K562 (cell line): ENCODE measurements around the gene C2orf76. TPM values are rescaled to one million over a fixed set of nuclear protein-coding genes. Genes with fewer than 3 reads are reported as not detected.

Experiments used
- CBFA2T2 ChIP-seq: fragments of 450-650 bp; conservative IDR thresholded peaks from 2 replicates; pipeline ENCODE4 v1.6.1; 2017; ENCODE audit warnings: mild to moderate bottlenecking
- CXXC5 ChIP-seq: fragments of 250-450 bp; sonication (Bioruptor Pico); IDR thresholded peaks from 2 replicates; pipeline ENCODE4 v1.8.0; 2022; ENCODE audit warnings: inconsistent platforms, mild to moderate bottlenecking, moderate library complexity
- FOXP4 ChIP-seq: sonication (generic); formaldehyde crosslinking; IDR thresholded peaks from 2 replicates; pipeline ENCODE4 v1.8.0; 2022; ENCODE audit warnings: mild to moderate bottlenecking, missing genetic modification reagents, borderline replicate concordance
- KDM2B ChIP-seq: fragments of 250-450 bp; sonication (Bioruptor Pico); IDR thresholded peaks from 2 replicates; pipeline ENCODE4 v1.8.0; 2021; ENCODE audit warnings: mild to moderate bottlenecking, moderate library complexity
- MTA3 ChIP-seq: fragments of 450-650 bp; formaldehyde crosslinking; IDR thresholded peaks from 2 replicates; pipeline ENCODE4 v1.6.1; 2017; ENCODE audit warnings: mild to moderate bottlenecking, borderline replicate concordance
- NUFIP1 ChIP-seq: fragments of 450-650 bp; IDR thresholded peaks from 2 replicates; pipeline ENCODE4 v1.6.1; 2018; ENCODE audit not compliant: partially characterized antibody
- POLR2AphosphoS2 ChIP-seq: IDR thresholded peaks from 2 replicates; pipeline ENCODE4 v1.6.1; 2012; ENCODE audit warnings: low read length, improper control_type of control experiment
- PURB ChIP-seq: sonication (generic); formaldehyde crosslinking; IDR thresholded peaks from 2 replicates; pipeline ENCODE4 v1.9.0; 2021; ENCODE audit warnings: low read depth, mild to moderate bottlenecking, missing genetic modification reagents
- SRF ChIP-seq, 2 experiments: fragments of 250-450, 450-650 bp in 1 of 2; sonication (Bioruptor Pico) in 1 of 2; sonication (generic) in 1 of 2; formaldehyde crosslinking; IDR thresholded peaks; 2 replicates each; pipeline versions ENCODE4 v1.5.0 to v1.5.1; 2020 to 2022; ENCODE audit warnings: mild to moderate bottlenecking in 1 of 2, missing genetic modification reagents in 1 of 2
- ZFP30 ChIP-seq: fragments of 250-450 bp; sonication (Bioruptor Pico); IDR thresholded peaks from 2 replicates; pipeline ENCODE4 v1.8.0; 2022; ENCODE audit warnings: moderate library complexity, mild to moderate bottlenecking, inconsistent platforms, borderline replicate concordance
- ZNF217 ChIP-seq: sonication (generic); formaldehyde crosslinking; IDR thresholded peaks from 2 replicates; pipeline ENCODE4 v1.8.0; 2022; ENCODE audit warnings: mild to moderate bottlenecking, missing genetic modification reagents
- ZNF644 ChIP-seq: fragments of 200-800 bp; sonication (Bioruptor generic); IDR thresholded peaks from 2 replicates; pipeline ENCODE4 v1.6.1; 2016; ENCODE audit warnings: low read depth, missing genetic modification characterization, missing compliant biosample characterization
- ZNF655 ChIP-seq: fragments of 250-450 bp; sonication (Bioruptor Pico); IDR thresholded peaks from 2 replicates; pipeline ENCODE4 v1.5.0; 2021
- ZNF77 ChIP-seq: fragments of 250-450 bp; sonication (Bioruptor Pico); IDR thresholded peaks from 2 replicates; pipeline ENCODE4 v1.5.0; 2020
- polyA plus RNA-seq, 8 experiments: library from polyadenylated mRNA; depleted of rRNA in 4 of 8; stranded (reverse) in 5 of 8; unstranded in 3 of 8; fragments of >200 nt; fragmentation: Nextera tagmentation in 2 of 8; fragmentation: Illumina TruSeq in 1 of 8; extraction: Ambion mirVana in 2 of 8; extraction: Trizol in 1 of 8; gene quantifications; 2 replicates each; pipeline versions ENCODE4 v1.2.1 to v1.2.3, GENCODE V29; 2011 to 2014; ENCODE audit warnings: inconsistent platforms in 1 of 8, missing spikeins in 1 of 8
- total RNA-seq, 7 experiments: library from RNA; depleted of rRNA in 6 of 7; stranded (reverse); fragments of >200 nt in 6 of 7; fragmentation: Illumina TruSeq in 2 of 7; extraction: Trizol in 2 of 7; gene quantifications; 2 replicates each; pipeline versions ENCODE4 v1.2.1 to v1.2.3, GENCODE V29; 2011 to 2021; ENCODE audit warnings: low replicate concordance in 1 of 7
- TF ChIP-seq, protein P1 (sequence below): fragments of 150-350 bp; IDR thresholded peaks from 2 replicates; pipeline ENCODE4 v1.6.1; 2014; ENCODE audit warnings: low read depth, mild to moderate bottlenecking, low read length, borderline replicate concordance
- TF ChIP-seq, protein P2 (sequence below): fragments of 150-350 bp; conservative IDR thresholded peaks from 2 replicates; pipeline ENCODE4 v1.6.1; 2014; ENCODE audit warnings: low read length

The C2orf76 gene
- total and polyA plus RNA-seq, 9 of the 15 experiments (the other 6 are each of a cell fraction or from before 2014, with no cell fraction given): 4.8 to 26.2 (median 14.5) TPM

DNA sequence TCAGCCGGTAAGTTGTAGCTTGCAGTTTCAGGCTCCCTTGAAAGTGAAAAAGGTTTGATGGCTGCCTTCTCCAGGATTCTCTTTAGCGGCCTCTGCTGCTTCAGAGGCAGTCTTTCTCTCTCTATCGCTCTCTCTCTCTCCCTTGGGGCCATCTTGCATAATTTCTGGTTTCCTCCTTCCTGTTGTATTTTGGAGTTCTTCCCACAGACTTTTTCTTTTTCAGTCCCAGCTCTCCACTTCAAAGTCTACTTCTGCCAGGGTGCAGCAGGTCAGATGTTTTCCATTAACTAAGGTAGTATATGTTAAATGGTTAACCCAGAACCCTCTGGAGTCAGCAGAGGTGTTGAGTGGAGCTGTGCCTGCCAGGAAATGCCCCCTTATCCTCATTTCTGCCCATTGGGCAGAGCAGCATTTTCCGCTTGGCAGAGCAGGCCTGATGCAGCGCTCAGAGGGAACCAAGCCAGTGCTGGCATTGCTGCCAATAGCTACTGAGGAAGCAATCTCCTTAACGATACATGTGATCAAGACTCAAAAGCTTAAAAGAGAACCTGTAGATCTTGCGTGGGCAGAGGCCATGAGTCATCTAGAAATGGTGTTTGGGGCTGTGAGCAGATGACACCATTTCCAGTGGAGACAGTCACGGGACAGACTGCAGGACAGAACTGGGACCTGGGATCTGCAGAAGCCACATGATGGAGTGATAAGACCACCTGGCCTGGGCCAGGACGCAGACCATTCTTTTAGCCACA lies 20.9 kb upstream of the C2orf76 start (continued):
- TF ChIP-seq CXXC5 (CRISPR knock-in tag) (0 out of 2 replicates have a peak, but pooled peaks have one; percentile 28), CBFA2T2 (peak; percentile 35), PURB (CRISPR knock-in tag) (no peak), NUFIP1 (no peak), ZNF217 (CRISPR knock-in tag) (no peak), KDM2B (CRISPR knock-in tag) (no peak), POLR2AphosphoS2 (no peak), ZNF644 (no peak), SRF (CRISPR knock-in tag; IDR thresholded peaks at IDR 0.05) (no peak), ZFP30 (CRISPR knock-in tag) (no peak), ZNF655 (CRISPR knock-in tag) (no peak), FOXP4 (CRISPR knock-in tag) (no peak), MTA3 (0 out of 2 replicates have a peak, but pooled peaks have one; percentile 23), ZNF77 (CRISPR knock-in tag) (no peak)
- TF ChIP-seq, protein P1, sequence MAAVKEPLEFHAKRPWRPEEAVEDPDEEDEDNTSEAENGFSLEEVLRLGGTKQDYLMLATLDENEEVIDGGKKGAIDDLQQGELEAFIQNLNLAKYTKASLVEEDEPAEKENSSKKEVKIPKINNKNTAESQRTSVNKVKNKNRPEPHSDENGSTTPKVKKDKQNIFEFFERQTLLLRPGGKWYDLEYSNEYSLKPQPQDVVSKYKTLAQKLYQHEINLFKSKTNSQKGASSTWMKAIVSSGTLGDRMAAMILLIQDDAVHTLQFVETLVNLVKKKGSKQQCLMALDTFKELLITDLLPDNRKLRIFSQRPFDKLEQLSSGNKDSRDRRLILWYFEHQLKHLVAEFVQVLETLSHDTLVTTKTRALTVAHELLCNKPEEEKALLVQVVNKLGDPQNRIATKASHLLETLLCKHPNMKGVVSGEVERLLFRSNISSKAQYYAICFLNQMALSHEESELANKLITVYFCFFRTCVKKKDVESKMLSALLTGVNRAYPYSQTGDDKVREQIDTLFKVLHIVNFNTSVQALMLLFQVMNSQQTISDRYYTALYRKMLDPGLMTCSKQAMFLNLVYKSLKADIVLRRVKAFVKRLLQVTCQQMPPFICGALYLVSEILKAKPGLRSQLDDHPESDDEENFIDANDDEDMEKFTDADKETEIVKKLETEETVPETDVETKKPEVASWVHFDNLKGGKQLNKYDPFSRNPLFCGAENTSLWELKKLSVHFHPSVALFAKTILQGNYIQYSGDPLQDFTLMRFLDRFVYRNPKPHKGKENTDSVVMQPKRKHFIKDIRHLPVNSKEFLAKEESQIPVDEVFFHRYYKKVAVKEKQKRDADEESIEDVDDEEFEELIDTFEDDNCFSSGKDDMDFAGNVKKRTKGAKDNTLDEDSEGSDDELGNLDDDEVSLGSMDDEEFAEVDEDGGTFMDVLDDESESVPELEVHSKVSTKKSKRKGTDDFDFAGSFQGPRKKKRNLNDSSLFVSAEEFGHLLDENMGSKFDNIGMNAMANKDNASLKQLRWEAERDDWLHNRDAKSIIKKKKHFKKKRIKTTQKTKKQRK: no peak
- TF ChIP-seq, protein P2, sequence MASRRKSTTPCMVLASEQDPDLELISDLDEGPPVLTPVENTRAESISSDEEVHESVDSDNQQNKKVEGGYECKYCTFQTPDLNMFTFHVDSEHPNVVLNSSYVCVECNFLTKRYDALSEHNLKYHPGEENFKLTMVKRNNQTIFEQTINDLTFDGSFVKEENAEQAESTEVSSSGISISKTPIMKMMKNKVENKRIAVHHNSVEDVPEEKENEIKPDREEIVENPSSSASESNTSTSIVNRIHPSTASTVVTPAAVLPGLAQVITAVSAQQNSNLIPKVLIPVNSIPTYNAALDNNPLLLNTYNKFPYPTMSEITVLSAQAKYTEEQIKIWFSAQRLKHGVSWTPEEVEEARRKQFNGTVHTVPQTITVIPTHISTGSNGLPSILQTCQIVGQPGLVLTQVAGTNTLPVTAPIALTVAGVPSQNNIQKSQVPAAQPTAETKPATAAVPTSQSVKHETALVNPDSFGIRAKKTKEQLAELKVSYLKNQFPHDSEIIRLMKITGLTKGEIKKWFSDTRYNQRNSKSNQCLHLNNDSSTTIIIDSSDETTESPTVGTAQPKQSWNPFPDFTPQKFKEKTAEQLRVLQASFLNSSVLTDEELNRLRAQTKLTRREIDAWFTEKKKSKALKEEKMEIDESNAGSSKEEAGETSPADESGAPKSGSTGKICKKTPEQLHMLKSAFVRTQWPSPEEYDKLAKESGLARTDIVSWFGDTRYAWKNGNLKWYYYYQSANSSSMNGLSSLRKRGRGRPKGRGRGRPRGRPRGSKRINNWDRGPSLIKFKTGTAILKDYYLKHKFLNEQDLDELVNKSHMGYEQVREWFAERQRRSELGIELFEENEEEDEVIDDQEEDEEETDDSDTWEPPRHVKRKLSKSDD: no peak
